GM23338 (cell line): ENCODE results near the gene AJM1. TPM values are rescaled to one million over a fixed set of nuclear protein-coding genes. Genes with fewer than 3 reads are reported as not detected.
"Not testable (repeated sequence)": the region's sequence is repeated elsewhere in the genome, so short reads cannot be mapped to it uniquely, and the experiment has no call there.

Experiments
- ATAC-seq: fragments of 200-7000 bp; cut with Tn5 transposase; 3 replicates; pipeline ENCODE4 v1.9.1; 2020
- DNase-seq: peaks from one replicate; pipeline ENCODE4 v3.0.0-alpha.2; 2015; ENCODE audit warnings: low spot score
- H2AFZ ChIP-seq: fragments of 200-600 bp; sonication (generic); 2 replicates; pipeline ENCODE4 v1.8.0; 2016; ENCODE audit warnings: antibody characterized with exemption, mild to moderate bottlenecking, moderate library complexity
- H3F3A ChIP-seq: fragments of 200-600 bp; sonication (generic); replicated peaks from 2 replicates; pipeline ENCODE4 v1.8.0; 2017; ENCODE audit warnings: antibody characterized with exemption, mixed run types, low read depth
- H3K27ac ChIP-seq: fragments of 200-600 bp; sonication (generic); 2 replicates; pipeline ENCODE4 v1.6.1; 2016; ENCODE audit warnings: low read depth
- H3K27me3 ChIP-seq: fragments of 200-600 bp; sonication (generic); 2 replicates; pipeline ENCODE4 v1.8.0; 2016; ENCODE audit warnings: mild to moderate bottlenecking, mixed run types, moderate library complexity; ENCODE audit not compliant: insufficient read depth
- H3K36me3 ChIP-seq: fragments of 200-600 bp; sonication (generic); 2 replicates; pipeline ENCODE4 v1.8.0; 2016; ENCODE audit warnings: mild to moderate bottlenecking; ENCODE audit not compliant: insufficient read depth
- H3K4me1 ChIP-seq: fragments of 200-600 bp; sonication (generic); 2 replicates; pipeline ENCODE4 v1.8.0; 2016; ENCODE audit warnings: mild to moderate bottlenecking, moderate library complexity; ENCODE audit not compliant: insufficient read depth
- H3K4me2 ChIP-seq: fragments of 200-600 bp; sonication (generic); 2 replicates; pipeline ENCODE4 v1.7.1; 2017; ENCODE audit warnings: mixed run types
- H3K4me3 ChIP-seq: fragments of 200-600 bp; sonication (generic); 2 replicates; pipeline ENCODE4 v1.6.1; 2016; ENCODE audit warnings: mixed run types
- H3K79me2 ChIP-seq: fragments of 200-600 bp; sonication (generic); replicated peaks from 2 replicates; pipeline ENCODE4 v1.8.0; 2017; ENCODE audit warnings: mild to moderate bottlenecking; ENCODE audit not compliant: insufficient read depth
- H3K9me2 ChIP-seq: fragments of 200-600 bp; sonication (generic); 2 replicates; pipeline ENCODE4 v1.8.0; 2017; ENCODE audit not compliant: insufficient read depth
- H4K20me1 ChIP-seq: fragments of 200-600 bp; sonication (generic); replicated peaks from 2 replicates; pipeline ENCODE4 v1.8.0; 2017; ENCODE audit warnings: mild to moderate bottlenecking; ENCODE audit not compliant: insufficient read depth
- H3K27ac Mint-ChIP-seq: 2 replicates; pipeline ENCODE4 v1.8.0; 2020; ENCODE audit warnings: inconsistent platforms, mild to moderate bottlenecking, moderate library complexity, mixed read lengths
- H3K27me3 Mint-ChIP-seq: 3 replicates; pipeline ENCODE4 v1.8.0; 2022; ENCODE audit warnings: low read depth, mild to moderate bottlenecking, moderate library complexity, mixed read lengths, inconsistent platforms; ENCODE audit not compliant: insufficient read depth, poor library complexity
- H3K36me3 Mint-ChIP-seq: 3 replicates; pipeline ENCODE4 v1.8.0; 2021; ENCODE audit warnings: low read depth, mild to moderate bottlenecking, inconsistent platforms, moderate library complexity, mixed read lengths
- H3K4me1 Mint-ChIP-seq: 3 replicates; pipeline ENCODE4 v1.8.0; 2020; ENCODE audit warnings: mild to moderate bottlenecking, inconsistent platforms, mixed read lengths
- H3K4me3 Mint-ChIP-seq: 3 replicates; pipeline ENCODE4 v1.8.0; 2021; ENCODE audit warnings: moderate library complexity, mild to moderate bottlenecking, inconsistent platforms, mixed read lengths
- H3K9me3 Mint-ChIP-seq: 3 replicates; pipeline ENCODE4 v1.8.0; 2020; ENCODE audit warnings: moderate library complexity, mild to moderate bottlenecking, inconsistent platforms, mixed read lengths
- ETS1 ChIP-seq: IDR thresholded peaks from 2 replicates; pipeline ENCODE4 v1.6.1; 2016; ENCODE audit warnings: antibody characterized with exemption
- EZH2phosphoT487 ChIP-seq: fragments of 200-600 bp; sonication (generic); IDR thresholded peaks from one replicate; pipeline ENCODE4 v1.8.1; 2018; ENCODE audit warnings: antibody characterized with exemption; ENCODE audit not compliant: unreplicated experiment
- NANOG ChIP-seq: IDR thresholded peaks from 2 replicates; pipeline ENCODE4 v1.6.1; 2016; ENCODE audit warnings: antibody characterized with exemption, borderline replicate concordance
- STAT1 ChIP-seq: IDR thresholded peaks from one replicate; pipeline ENCODE4 v1.6.1; 2016; ENCODE audit warnings: antibody characterized with exemption; ENCODE audit not compliant: unreplicated experiment
- ZNF462 ChIP-seq: fragments of 250-450 bp; sonication (Bioruptor Pico); IDR thresholded peaks from 2 replicates; pipeline ENCODE4 v1.5.0; 2020; ENCODE audit warnings: mild to moderate bottlenecking, moderate library complexity
- polyA plus RNA-seq: library from polyadenylated mRNA; unstranded; fragments of >200 nt; fragmentation: Nextera tagmentation; extraction: Ambion mirVana; gene quantifications from 2 replicates; pipeline ENCODE4 v1.2.1, GENCODE V29; 2016
- total RNA-seq: library from RNA; depleted of rRNA; stranded (reverse); fragments of >200 nt; shearing (Covaris generic); gene quantifications from 2 replicates; pipeline ENCODE4 v1.2.3, GENCODE V29; 2014
- TF ChIP-seq, protein P1 (sequence below), 2 experiments: fragments of 200-600 bp in 1 of 2; sonication (generic) in 1 of 2; conservative IDR thresholded peaks; 2 replicates each; pipeline versions ENCODE4 v1.5.1 to v1.6.1; 2016 to 2017; ENCODE audit warnings: antibody characterized with exemption in 2 of 2, low read depth in 2 of 2, mild to moderate bottlenecking in 2 of 2, moderate library complexity in 1 of 2

AJM1 gene
- total and polyA plus RNA-seq, 2 experiments from 2014 or later: 0.36 to 0.49 TPM

- peaks cover 30% of the 10 kb centered on the region for H3K27me3 Mint-ChIP-seq
- DNase-seq (no peak), ATAC-seq (no peak)
- H3K27ac Mint-ChIP-seq: no peak within 1 kb of the TSS
- H3K4me2 ChIP-seq: peak within 1 kb of the TSS; percentile 51; the same call in 1 of the 2 replicates
- peaks cover 21% of the 10 kb centered on the region for H3K4me1 ChIP-seq
- H3K9me3 Mint-ChIP-seq: no peaks in the 10 kb centered on the region
- no peaks in the 10 kb centered on the region for H3K9me2 ChIP-seq
- TF ChIP-seq EZH2phosphoT487: no peak
- TF ChIP-seq ETS1: no peak
- no peak for TF ChIP-seq ZNF462
- TF ChIP-seq NANOG: no peak
- TF ChIP-seq, protein P1, sequence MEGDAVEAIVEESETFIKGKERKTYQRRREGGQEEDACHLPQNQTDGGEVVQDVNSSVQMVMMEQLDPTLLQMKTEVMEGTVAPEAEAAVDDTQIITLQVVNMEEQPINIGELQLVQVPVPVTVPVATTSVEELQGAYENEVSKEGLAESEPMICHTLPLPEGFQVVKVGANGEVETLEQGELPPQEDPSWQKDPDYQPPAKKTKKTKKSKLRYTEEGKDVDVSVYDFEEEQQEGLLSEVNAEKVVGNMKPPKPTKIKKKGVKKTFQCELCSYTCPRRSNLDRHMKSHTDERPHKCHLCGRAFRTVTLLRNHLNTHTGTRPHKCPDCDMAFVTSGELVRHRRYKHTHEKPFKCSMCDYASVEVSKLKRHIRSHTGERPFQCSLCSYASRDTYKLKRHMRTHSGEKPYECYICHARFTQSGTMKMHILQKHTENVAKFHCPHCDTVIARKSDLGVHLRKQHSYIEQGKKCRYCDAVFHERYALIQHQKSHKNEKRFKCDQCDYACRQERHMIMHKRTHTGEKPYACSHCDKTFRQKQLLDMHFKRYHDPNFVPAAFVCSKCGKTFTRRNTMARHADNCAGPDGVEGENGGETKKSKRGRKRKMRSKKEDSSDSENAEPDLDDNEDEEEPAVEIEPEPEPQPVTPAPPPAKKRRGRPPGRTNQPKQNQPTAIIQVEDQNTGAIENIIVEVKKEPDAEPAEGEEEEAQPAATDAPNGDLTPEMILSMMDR (conservative IDR thresholded peaks at IDR 0.05; ENCODE audit: low read depth in 2 of 2): no peak
- no peak for TF ChIP-seq STAT1
- H3K36me3 Mint-ChIP-seq: peaks cover 8% of the 10 kb centered on the region; the same call in 2 of the 3 replicates
- no peaks in the 10 kb centered on the region for H3K36me3 ChIP-seq
- no peak within 1 kb of the TSS for H3K4me3 ChIP-seq
- H2AFZ ChIP-seq: no peak within 1 kb of the TSS
- H3F3A ChIP-seq: peaks cover 13% of the 10 kb centered on the region; the same call in 1 of the 2 replicates
- H3K79me2 ChIP-seq: 0 out of 2 replicates have a peak, but pooled peaks cover 4% of the 10 kb centered on the region
- peaks cover 13% of the 10 kb centered on the region for H3K27me3 ChIP-seq
- H3K27ac ChIP-seq: no peak within 1 kb of the TSS
- peaks cover 14% of the 10 kb centered on the region for H4K20me1 ChIP-seq
- H3K4me3 Mint-ChIP-seq: peak within 1 kb of the TSS; percentile 1; the same call in 1 of the 3 replicates
- H3K4me1 Mint-ChIP-seq: peaks cover 30% of the 10 kb centered on the region
These were observed 46.0 kb upstream of the AJM1 start, which contains the start of gene CCDC183 for GRCh38 chr9:136796238-136796774. CCDC183 (plus strand) TSS chr9:136796338; CDS start chr9:136796398, 60 bp downstream.

- peaks cover 30% of the 10 kb centered on the region for H3K27me3 Mint-ChIP-seq
- H3K4me1 Mint-ChIP-seq: peaks cover 30% of the 10 kb centered on the region
- H2AFZ ChIP-seq, H3K4me3 ChIP-seq, H3K36me3 Mint-ChIP-seq, H3K79me2 ChIP-seq, H3K9me3 Mint-ChIP-seq, H3K27ac ChIP-seq, H3K27ac Mint-ChIP-seq, H3K9me2 ChIP-seq, ATAC-seq, H3K36me3 ChIP-seq: not testable (repeated sequence)
- peak; percentile 23 for DNase-seq
- Histone ChIP-seq H3K27me3 (peaks cover 13% of the 10 kb centered on the region), H3K4me1 (peaks cover 21% of the 10 kb centered on the region), H3K4me2 (peak overlapping the region; percentile 51; the same call in 1 of the 2 replicates), H4K20me1 (peaks cover 14% of the 10 kb centered on the region), H3F3A (peaks cover 16% of the 10 kb centered on the region; the same call in 1 of the 2 replicates)
- H3K4me3 Mint-ChIP-seq: peak overlapping the region; percentile 1; the same call in 1 of the 3 replicates
These were observed 45.4 kb upstream of the AJM1 start for GRCh38 chr9:136796775-136797347.
